ENCODE measurements around the gene CHRNA4. TPM values are rescaled to one million over a fixed set of nuclear protein-coding genes. Genes with fewer than 3 reads are reported as not detected.

Gene CHRNA4
- polyA plus RNA-seq, 1 of the 3 experiments (the other 2 are of a cell fraction) = not detected

DNA sequence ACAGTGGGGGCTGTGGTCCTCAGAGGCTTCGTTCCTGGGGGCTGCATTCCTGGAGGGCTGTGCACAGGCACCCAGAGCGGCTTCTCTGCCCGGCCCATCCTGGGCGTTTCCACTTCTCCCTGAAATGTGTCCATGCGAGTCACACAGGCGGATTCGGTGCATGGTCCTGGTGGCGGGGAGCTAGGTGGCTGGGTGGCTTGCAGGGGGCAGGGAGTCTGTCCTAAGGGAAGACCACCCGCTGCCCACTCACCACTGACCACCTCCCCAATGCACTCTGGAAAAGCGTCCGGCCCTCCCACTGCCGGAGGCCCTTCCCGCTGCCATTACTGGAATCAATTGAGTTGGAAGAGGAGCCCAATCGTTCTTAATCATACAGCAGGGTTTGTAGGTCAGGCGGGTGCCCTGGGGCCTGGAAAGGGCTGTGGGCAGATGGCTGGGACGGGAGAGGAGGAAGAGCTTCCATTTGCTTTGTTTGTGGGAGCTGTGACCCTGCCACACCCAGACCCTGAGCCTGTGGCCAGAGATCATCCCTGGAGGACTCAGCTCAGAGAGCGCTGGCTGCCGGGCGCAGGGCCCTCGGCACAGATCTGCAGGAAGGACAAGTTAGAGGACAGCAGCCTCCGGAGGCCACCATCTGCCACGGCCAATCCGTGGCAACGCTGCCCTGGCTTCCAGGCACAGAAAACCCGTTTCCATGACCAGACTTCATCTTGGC is 6.4 kb downstream of the CHRNA4 start:
- Histone ChIP-seq H3K4me1 (ENCODE audit: control insufficient read depth in 1 of 2, insufficient read depth in 2 of 2, low read depth in 1 of 2, low read length in 1 of 2) (no peaks in the 10 kb centered on the region; a peak in 1 of 4 replicates), H3F3A (replicated peaks; ENCODE audit: insufficient read depth) (no peaks in the 10 kb centered on the region), H3K27me3 (ENCODE audit: insufficient read depth) (no peaks in the 10 kb centered on the region), H2AFZ (ENCODE audit: low read depth) (no peak overlapping the region), H3K36me3 (replicated peaks in 1 of 2; ENCODE audit: control insufficient read depth in 1 of 2, insufficient read depth in 2 of 2, low read length in 1 of 2) (no peaks in the 10 kb centered on the region), H3K79me2 (ENCODE audit: insufficient read depth) (no peaks in the 10 kb centered on the region), H3K9ac (no peak overlapping the region), H4K20me1 (ENCODE audit: insufficient read depth) (no peaks in the 10 kb centered on the region), H3K4me2 (no peak overlapping the region), H3K27ac (ENCODE audit: low read depth in 2 of 2, low read length in 1 of 2) (no peak overlapping the region), H3K4me3 (ENCODE audit: low read depth in 2 of 2, low read length in 1 of 2) (no peak overlapping the region), H3K9me3 (no peaks in the 10 kb centered on the region), H3K9me2 (no peaks in the 10 kb centered on the region)
- DNase-seq = no peak
- ChIA-PET CTCF (interaction anchor here (0.7 to 7.3 kb wide), 3 partner anchors 19 to 46 kb away, joined by 3 to 39 read pairs (median 3); no protein-coding TSS in a partner anchor), POLR2A (no interaction called here)
- TF ChIP-seq, protein P1, sequence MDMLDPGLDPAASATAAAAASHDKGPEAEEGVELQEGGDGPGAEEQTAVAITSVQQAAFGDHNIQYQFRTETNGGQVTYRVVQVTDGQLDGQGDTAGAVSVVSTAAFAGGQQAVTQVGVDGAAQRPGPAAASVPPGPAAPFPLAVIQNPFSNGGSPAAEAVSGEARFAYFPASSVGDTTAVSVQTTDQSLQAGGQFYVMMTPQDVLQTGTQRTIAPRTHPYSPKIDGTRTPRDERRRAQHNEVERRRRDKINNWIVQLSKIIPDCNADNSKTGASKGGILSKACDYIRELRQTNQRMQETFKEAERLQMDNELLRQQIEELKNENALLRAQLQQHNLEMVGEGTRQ (IDR thresholded peaks at IDR 0.05; ENCODE audit: borderline replicate concordance, low read depth, low read length) = no peak
- TF ChIP-seq, protein P2, sequence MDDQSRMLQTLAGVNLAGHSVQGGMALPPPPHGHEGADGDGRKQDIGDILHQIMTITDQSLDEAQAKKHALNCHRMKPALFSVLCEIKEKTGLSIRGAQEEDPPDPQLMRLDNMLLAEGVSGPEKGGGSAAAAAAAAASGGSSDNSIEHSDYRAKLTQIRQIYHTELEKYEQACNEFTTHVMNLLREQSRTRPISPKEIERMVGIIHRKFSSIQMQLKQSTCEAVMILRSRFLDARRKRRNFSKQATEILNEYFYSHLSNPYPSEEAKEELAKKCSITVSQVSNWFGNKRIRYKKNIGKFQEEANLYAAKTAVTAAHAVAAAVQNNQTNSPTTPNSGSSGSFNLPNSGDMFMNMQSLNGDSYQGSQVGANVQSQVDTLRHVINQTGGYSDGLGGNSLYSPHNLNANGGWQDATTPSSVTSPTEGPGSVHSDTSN (IDR thresholded peaks at IDR 0.05) = no peak
- TF ChIP-seq POLR2AphosphoS5 (IDR thresholded peaks at IDR 0.05; ENCODE audit: low read depth, low read length) = no peak
- 65% methylated on average over 9 of the region's 25 CpGs for WGBS (ENCODE audit: low lambda C conversion rate)

DNA sequence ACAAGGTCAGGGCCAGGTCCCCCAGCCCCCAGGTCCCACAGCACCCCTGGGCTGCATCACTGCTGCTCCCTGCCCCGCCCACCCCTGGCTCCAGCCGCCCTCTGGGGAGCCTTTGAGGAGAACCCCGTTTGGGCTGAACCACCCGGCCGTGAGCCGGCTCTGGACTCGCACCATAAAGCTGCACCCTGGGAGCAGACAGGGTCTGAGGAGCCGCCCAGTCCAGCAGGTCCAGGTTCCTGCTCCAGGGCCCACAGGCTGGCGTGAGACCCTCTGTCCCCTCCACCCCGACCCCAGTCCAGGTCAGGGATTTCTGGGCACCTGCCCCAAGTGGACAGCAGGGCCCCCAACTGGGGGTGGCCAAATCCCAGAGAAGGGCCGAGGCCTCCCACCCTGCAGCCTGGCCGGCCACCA is 8.3 kb downstream of the CHRNA4 start:
- H3K27me3 ChIP-seq (ENCODE audit: insufficient read depth) = no peaks in the 10 kb centered on the region
- TF ChIP-seq FOXM1 (IDR thresholded peaks at IDR 0.05; ENCODE audit: low read depth) (no peak), MXI1 (IDR thresholded peaks at IDR 0.05; ENCODE audit: low read depth, low read length) (no peak), RXRA (IDR thresholded peaks at IDR 0.05; ENCODE audit: borderline replicate concordance, low read depth) (no peak), GATA2 (CRISPR knock-in tag; IDR thresholded peaks at IDR 0.05) (no peak), JUND (IDR thresholded peaks at IDR 0.05) (no peak), EZH2phosphoT487 (IDR thresholded peaks at IDR 0.05; ENCODE audit: borderline replicate concordance, low read depth) (no peak), TEAD4 (IDR thresholded peaks at IDR 0.05; ENCODE audit: borderline replicate concordance, insufficient read depth) (no peak), TAF1 (IDR thresholded peaks at IDR 0.05; ENCODE audit: borderline replicate concordance, low read depth, low read length) (no peak), SMC3 (IDR thresholded peaks at IDR 0.05; ENCODE audit: low read depth, low read length) (no peak), NRF1 (IDR thresholded peaks at IDR 0.05; ENCODE audit: low read depth, low read length) (no peak), ELF1 (IDR thresholded peaks at IDR 0.05) (no peak), TCF12 (IDR thresholded peaks at IDR 0.05) (no peak)
- TF ChIP-seq, protein P3, sequence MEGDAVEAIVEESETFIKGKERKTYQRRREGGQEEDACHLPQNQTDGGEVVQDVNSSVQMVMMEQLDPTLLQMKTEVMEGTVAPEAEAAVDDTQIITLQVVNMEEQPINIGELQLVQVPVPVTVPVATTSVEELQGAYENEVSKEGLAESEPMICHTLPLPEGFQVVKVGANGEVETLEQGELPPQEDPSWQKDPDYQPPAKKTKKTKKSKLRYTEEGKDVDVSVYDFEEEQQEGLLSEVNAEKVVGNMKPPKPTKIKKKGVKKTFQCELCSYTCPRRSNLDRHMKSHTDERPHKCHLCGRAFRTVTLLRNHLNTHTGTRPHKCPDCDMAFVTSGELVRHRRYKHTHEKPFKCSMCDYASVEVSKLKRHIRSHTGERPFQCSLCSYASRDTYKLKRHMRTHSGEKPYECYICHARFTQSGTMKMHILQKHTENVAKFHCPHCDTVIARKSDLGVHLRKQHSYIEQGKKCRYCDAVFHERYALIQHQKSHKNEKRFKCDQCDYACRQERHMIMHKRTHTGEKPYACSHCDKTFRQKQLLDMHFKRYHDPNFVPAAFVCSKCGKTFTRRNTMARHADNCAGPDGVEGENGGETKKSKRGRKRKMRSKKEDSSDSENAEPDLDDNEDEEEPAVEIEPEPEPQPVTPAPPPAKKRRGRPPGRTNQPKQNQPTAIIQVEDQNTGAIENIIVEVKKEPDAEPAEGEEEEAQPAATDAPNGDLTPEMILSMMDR (IDR thresholded peaks at IDR 0.05) = no peak
- TF ChIP-seq, protein P4, sequence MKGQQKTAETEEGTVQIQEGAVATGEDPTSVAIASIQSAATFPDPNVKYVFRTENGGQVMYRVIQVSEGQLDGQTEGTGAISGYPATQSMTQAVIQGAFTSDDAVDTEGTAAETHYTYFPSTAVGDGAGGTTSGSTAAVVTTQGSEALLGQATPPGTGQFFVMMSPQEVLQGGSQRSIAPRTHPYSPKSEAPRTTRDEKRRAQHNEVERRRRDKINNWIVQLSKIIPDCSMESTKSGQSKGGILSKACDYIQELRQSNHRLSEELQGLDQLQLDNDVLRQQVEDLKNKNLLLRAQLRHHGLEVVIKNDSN (IDR thresholded peaks at IDR 0.05; ENCODE audit: borderline replicate concordance, low read depth) = no peak
- TF ChIP-seq, protein P5, sequence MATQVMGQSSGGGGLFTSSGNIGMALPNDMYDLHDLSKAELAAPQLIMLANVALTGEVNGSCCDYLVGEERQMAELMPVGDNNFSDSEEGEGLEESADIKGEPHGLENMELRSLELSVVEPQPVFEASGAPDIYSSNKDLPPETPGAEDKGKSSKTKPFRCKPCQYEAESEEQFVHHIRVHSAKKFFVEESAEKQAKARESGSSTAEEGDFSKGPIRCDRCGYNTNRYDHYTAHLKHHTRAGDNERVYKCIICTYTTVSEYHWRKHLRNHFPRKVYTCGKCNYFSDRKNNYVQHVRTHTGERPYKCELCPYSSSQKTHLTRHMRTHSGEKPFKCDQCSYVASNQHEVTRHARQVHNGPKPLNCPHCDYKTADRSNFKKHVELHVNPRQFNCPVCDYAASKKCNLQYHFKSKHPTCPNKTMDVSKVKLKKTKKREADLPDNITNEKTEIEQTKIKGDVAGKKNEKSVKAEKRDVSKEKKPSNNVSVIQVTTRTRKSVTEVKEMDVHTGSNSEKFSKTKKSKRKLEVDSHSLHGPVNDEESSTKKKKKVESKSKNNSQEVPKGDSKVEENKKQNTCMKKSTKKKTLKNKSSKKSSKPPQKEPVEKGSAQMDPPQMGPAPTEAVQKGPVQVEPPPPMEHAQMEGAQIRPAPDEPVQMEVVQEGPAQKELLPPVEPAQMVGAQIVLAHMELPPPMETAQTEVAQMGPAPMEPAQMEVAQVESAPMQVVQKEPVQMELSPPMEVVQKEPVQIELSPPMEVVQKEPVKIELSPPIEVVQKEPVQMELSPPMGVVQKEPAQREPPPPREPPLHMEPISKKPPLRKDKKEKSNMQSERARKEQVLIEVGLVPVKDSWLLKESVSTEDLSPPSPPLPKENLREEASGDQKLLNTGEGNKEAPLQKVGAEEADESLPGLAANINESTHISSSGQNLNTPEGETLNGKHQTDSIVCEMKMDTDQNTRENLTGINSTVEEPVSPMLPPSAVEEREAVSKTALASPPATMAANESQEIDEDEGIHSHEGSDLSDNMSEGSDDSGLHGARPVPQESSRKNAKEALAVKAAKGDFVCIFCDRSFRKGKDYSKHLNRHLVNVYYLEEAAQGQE (IDR thresholded peaks at IDR 0.05; ENCODE audit: low read depth, low read length) = no peak
- no peak for DNase-seq
- no peak overlapping the region for H3K27ac ChIP-seq (ENCODE audit: low read depth in 2 of 2, low read length in 1 of 2)
- WGBS (ENCODE audit: low lambda C conversion rate) = 65% methylated on average over 7 of the region's 12 CpGs
- H3K9ac ChIP-seq = no peak overlapping the region
- H3F3A ChIP-seq (replicated peaks; ENCODE audit: insufficient read depth) = no peaks in the 10 kb centered on the region
- no peaks in the 10 kb centered on the region for H3K9me2 ChIP-seq
- H3K36me3 ChIP-seq (replicated peaks in 1 of 2; ENCODE audit: control insufficient read depth in 1 of 2, insufficient read depth in 2 of 2, low read length in 1 of 2) = no peaks in the 10 kb centered on the region
- H4K20me1 ChIP-seq (ENCODE audit: insufficient read depth) = no peaks in the 10 kb centered on the region
- H3K4me2 ChIP-seq = no peak overlapping the region
- H3K79me2 ChIP-seq (ENCODE audit: insufficient read depth) = no peaks in the 10 kb centered on the region
- no peak overlapping the region for H3K4me3 ChIP-seq (ENCODE audit: low read depth in 2 of 2, low read length in 1 of 2)
- CTCF ChIA-PET = interaction anchor here (1.1 to 2.9 kb wide), 2 partner anchors 29 to 43 kb away, joined by 6 to 15 read pairs; no protein-coding TSS in a partner anchor
- H3K4me1 ChIP-seq (ENCODE audit: control insufficient read depth in 1 of 2, insufficient read depth in 2 of 2, low read depth in 1 of 2, low read length in 1 of 2) = no peaks in the 10 kb centered on the region; a peak in 1 of 4 replicates
- POLR2A ChIA-PET = no interaction called here
- no peaks in the 10 kb centered on the region for H3K9me3 ChIP-seq
- no peak overlapping the region for H2AFZ ChIP-seq (ENCODE audit: low read depth)

All from SK-N-SH (cell line).